Epithelial cell of proximal tubule (primary cell): ENCODE results near the gene MYH10. TPM values are rescaled to one million over a fixed set of nuclear protein-coding genes. Genes with fewer than 3 reads are reported as not detected.

Experiments used
- DNase-seq: peaks from one replicate; pipeline ENCODE4 v3.0.0-alpha.2; 2011; ENCODE audit warnings: low read depth
- H3K4me3 ChIP-seq: 2 replicates; pipeline ENCODE4 v1.5.1; 2011; ENCODE audit warnings: low read depth, mild to moderate bottlenecking, low read length
- total RNA-seq: library from RNA; depleted of rRNA; stranded (reverse); fragments of >200 nt; gene quantifications from 2 replicates; pipeline ENCODE4 v1.2.3, GENCODE V29; 2015
- TF ChIP-seq, protein P1 (sequence below): conservative IDR thresholded peaks from 2 replicates; pipeline ENCODE4 v1.5.1; 2012; ENCODE audit warnings: low read depth, mild to moderate bottlenecking, low read length

MYH10 gene
- total RNA-seq, 1 donor from 2014 or later = 71.1 TPM

DNA sequence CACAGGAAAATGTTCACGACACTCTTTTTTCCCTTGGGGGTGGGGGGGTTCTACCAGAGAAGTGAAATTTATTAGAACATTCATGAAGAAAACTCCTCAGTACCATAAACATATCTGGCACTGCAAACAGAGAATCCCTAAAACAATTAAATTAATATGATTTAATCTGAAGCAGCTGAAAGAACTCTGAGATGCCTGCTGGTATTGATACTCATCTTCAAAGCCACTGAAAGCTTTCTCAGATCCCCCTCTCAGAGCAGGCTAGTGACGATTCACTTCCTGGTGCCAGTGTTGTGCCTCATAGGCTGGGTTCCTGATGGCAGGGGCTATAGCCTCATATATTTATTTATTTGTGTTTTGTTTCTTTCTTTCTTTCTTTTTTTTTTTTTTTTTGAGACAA is 52.7 kb downstream of the MYH10 start:
- TF ChIP-seq, protein P1, sequence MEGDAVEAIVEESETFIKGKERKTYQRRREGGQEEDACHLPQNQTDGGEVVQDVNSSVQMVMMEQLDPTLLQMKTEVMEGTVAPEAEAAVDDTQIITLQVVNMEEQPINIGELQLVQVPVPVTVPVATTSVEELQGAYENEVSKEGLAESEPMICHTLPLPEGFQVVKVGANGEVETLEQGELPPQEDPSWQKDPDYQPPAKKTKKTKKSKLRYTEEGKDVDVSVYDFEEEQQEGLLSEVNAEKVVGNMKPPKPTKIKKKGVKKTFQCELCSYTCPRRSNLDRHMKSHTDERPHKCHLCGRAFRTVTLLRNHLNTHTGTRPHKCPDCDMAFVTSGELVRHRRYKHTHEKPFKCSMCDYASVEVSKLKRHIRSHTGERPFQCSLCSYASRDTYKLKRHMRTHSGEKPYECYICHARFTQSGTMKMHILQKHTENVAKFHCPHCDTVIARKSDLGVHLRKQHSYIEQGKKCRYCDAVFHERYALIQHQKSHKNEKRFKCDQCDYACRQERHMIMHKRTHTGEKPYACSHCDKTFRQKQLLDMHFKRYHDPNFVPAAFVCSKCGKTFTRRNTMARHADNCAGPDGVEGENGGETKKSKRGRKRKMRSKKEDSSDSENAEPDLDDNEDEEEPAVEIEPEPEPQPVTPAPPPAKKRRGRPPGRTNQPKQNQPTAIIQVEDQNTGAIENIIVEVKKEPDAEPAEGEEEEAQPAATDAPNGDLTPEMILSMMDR = no peak
- DNase-seq = no peak
- H3K4me3 ChIP-seq = no peak overlapping the region

DNA sequence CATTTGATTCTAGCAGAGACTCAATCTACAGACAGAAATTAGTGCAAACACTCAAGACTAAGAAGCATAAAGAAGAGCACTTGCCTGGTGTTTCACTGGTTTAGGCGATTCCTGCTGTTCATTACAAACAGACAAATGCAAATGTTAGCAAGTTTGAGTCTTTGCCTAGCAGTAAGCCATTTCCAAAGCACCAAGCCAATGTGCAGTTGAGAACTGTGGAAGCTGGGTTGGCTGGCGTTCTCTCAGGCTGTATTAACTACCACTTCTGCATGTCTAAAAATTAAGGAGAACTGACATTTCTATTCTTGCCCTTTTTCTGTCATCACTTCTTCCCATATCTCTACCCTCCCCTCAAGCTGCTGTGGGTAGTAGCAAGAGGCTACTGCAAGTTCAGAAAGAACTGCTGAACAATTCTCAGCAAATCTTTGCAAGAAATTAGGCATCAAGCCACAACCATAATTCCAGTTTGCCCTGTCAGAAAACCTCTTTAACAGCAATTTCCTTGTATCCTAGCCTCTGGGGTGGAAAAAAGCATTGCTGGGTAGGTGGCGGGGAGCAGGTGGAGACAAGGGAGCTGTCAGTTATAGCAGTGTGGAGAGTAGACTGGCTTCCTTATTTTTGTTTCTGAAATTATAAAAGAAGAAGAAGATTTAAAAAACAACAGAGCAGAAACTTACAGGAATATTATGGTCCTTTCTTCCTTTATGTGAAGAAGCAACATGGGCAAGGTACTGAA is 53.8 kb downstream of the MYH10 start:
- DNase-seq = no peak
- TF ChIP-seq, protein P1 = no peak

DNA sequence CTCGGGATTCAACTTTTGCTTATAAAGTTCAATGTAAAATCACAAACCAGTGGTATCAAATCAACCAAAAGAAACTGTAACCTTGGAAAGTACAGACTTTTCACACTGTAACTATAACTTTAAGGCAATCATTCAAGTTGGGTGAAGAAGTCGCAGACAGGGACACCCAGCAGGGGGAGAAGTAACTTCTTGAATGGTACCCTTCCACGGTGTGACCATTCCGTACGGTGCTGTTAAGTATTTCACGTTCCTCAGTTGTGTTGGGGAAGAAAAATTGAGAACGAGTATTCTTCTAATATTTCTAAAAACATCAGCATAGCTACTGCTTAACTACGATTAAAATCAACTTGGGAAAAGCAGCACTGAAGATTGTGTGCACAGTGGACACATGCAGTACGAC is 55.8 kb downstream of the MYH10 start:
- TF ChIP-seq, protein P1 = peak; percentile 33
- no peak overlapping the region for H3K4me3 ChIP-seq
- DNase-seq = no peak

More for the DNA sequence above, 53.8 kb downstream of the MYH10 start:
- H3K4me3 ChIP-seq = no peak overlapping the region

DNA sequence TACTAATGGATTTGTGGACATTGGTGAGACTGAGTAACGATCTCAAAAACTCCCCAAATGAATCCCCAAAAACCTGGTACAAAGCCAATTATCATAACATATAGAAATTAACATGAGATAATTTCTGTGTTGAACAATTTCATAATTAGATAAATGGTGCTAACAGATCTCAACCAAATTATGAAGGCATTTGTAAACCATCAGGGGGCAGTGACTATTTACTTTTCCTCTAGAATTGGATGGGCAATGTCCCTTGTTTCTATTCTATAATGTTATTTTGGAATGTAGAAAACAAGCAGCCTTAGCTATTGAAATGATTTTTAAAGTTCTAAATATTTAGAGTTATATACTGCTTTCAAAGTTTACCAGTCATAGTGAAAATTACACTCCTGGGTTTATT is 57.8 kb downstream of the MYH10 start:
- TF ChIP-seq, protein P1 = peak; percentile 39
- DNase-seq = no peak
- no peak overlapping the region for H3K4me3 ChIP-seq

DNA sequence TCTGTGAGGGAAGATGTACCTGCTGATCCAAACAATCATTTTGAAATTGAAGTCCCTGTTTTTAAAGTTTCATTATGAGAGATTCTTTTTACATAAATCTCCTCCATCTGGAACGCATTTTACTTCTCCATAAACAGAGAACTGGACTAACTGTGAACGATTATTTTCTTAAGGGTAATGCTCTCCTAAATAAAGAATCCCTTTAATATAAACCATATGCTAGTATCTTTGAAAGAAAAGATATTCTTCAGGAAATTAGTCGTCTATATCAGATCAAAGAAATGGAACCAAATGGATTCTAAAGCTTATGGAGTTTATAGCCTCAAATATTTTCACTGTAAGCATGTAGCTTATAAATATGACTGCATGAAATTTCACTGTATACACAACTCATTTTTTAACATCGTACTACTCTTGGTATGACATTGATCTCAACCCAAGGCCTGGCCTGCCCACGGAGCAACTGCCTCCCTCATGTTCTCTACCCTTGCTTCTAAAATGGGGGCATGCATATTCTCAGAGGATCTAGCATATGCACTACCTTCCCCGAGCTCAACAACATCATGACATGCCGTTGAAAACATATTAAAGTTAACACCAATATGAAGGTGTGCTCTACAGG is 66.4 kb downstream of the MYH10 start:
- TF ChIP-seq, protein P1 = no peak
- H3K4me3 ChIP-seq = no peak overlapping the region
- no peak for DNase-seq

DNA sequence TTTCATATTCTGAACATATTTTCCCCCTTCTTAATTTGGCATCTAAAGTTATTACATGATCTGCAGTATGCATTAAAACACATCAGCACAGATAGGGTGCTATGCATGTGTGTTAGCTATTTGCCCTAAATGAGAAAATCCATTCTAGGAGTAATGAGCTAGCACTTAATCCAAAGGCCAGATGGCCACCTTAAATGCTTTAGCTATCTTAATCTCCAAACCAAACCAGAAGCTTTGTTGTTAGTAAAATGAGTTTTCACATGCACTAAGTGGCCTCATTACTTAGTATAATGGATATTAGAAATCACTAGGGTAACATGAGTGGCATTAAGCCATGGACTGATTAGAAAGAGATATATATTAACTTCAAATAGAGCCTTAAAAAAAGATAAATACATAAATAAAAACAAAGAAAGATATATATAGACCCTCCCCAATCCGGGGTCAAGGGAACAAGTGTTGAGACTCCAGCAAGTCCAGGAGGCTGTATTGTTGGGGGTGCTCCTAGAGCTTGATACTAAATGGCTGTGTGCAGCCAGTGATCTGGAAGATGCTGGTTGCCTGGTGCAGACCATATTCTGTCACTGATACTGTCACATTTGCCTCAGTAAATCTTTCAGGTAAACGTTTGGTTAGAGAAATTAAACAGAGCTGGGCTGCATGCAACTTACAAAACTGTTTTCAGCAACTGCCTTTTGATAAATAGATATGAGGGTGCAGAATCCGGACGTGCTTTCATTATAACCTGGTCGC is 67.3 kb downstream of the MYH10 start:
- H3K4me3 ChIP-seq = no peak overlapping the region
- TF ChIP-seq, protein P1 = no peak
- no peak for DNase-seq
